Prostate gland (tissue), 2 donors: ENCODE data around the gene CTF1. TPM values are rescaled to one million over a fixed set of nuclear protein-coding genes. Genes with fewer than 3 reads are reported as not detected.

Source experiments
- DNase-seq: peaks from one replicate; pipeline ENCODE4 v3.0.0-alpha.2; 2019; ENCODE audit warnings: low spot score
- H3K27ac ChIP-seq, 2 donors: fragments of 200-600 bp; sonication (generic); 2 replicates each; pipeline ENCODE4 v1.5.1; 2017 to 2019
- H3K27me3 ChIP-seq: fragments of 200-600 bp; sonication (generic); replicated peaks from 2 replicates; pipeline ENCODE4 v1.5.1; 2019; ENCODE audit not compliant: insufficient read depth
- H3K36me3 ChIP-seq, 2 donors: fragments of 200-600 bp; sonication (generic); 1 replicate in 1 of 2; 2 replicates in 1 of 2; pipeline versions ENCODE4 v1.5.1 to v1.8.1; 2017 to 2019
- H3K4me1 ChIP-seq: fragments of 200-600 bp; sonication (generic); replicated peaks from 2 replicates; pipeline ENCODE4 v1.5.1; 2019
- H3K4me3 ChIP-seq, 2 donors: fragments of 200-600 bp; sonication (generic); 2 replicates each; pipeline ENCODE4 v1.5.1; 2017 to 2019
- H3K9me3 ChIP-seq: fragments of 200-600 bp; sonication (generic); 2 replicates; pipeline ENCODE4 v1.5.1; 2017
- POLR2A ChIP-seq: fragments of 450-650 bp; IDR thresholded peaks from one replicate; pipeline ENCODE4 v1.6.1; 2016; ENCODE audit warnings: antibody characterized with exemption, mild to moderate bottlenecking
- POLR2AphosphoS5 ChIP-seq: sonication (generic); formaldehyde crosslinking; IDR thresholded peaks from one replicate; pipeline ENCODE4 v1.6.1; 2017; ENCODE audit warnings: antibody characterized with exemption
- WGBS: methylation state at CpG from one replicate; pipeline ENCODE4 v1.1.5; 2018; 5-methylcytosine and 5-hydroxymethylcytosine counted together
- intact Hi-C: fragments of 100-400 bp; cut with DNase I; formaldehyde crosslinking; loops from one replicate; pipeline ENCODE4 v1.14.2; 2022
- total RNA-seq, 2 donors: library from RNA; depleted of rRNA; stranded (reverse); fragments of >200 nt; gene quantifications; one replicate each; pipeline ENCODE4 v1.1.0, GENCODE V29; 2016
- TF ChIP-seq, protein P1 (sequence below), 4 experiments: fragments of 200-600 bp in 2 of 4; fragments of 450-650 bp in 2 of 4; sonication (generic) in 2 of 4; IDR thresholded peaks; 1 replicate in 3 of 4; 2 replicates in 1 of 4; pipeline ENCODE4 v1.5.1; 2016 to 2019; ENCODE audit warnings: antibody characterized with exemption in 4 of 4, mild to moderate bottlenecking in 2 of 4, moderate library complexity in 2 of 4

Gene CTF1
- total RNA-seq, 2 donors from 2014 or later = 9.8 to 13.9 TPM

DNA sequence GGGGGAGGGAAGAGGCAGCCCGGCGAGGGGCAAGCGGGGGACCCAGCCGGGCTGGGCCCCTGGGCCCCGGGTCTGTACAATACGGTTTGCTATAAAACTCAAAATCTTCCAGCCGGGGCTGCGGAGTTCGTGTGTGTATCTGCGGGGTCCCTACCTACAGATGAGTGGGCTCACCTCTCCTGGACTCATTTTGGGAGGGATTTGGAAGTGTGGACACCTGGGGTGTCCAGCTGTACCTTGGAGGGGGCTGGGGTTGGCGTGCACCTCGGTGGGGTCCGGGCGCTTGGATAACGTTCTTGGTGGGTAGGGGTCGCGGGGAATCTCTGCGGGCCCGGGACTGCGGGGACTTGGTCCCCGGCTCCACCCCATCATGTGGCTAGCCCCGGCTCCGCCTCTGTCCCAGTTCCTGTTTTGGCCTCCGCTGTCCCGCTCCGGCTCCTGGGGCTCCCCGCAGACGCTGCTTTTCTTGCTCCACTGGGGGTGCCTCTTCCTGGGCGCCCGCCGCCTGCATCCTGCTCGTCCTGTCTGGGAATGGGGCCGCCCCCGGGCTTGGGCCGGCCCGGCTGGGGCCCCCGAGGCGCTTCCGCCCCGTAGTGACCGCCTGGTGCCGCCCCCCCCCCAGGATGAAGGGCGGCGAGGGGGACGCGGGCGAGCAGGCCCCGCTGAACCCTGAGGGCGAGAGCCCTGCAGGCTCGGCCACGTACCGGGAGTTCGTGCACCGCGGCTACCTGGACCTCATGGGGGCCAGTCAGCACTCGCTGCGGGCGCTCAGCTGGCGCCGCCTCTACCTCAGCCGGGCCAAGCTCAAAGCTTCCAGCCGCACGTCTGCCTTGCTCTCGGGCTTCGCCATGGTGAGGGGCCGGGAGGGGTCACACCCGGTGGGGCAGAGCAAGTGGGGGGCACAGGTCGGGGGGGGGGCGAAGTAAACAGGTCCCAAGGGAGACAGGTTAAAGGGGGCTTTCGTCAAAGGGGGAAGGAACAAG is 52.5 kb downstream of the CTF1 start, which contains the start of gene ORAI3:
ORAI3 (plus strand) TSS at position 402 of the 983 bp plus-strand sequence; CDS start at position 624, 222 bp downstream.
- H3K4me3 ChIP-seq = peak within 1 kb of the TSS; percentile 93 to 98
- intact Hi-C loops = no loop called here
- H3K9me3 ChIP-seq = no peaks in the 10 kb centered on the region
- peaks cover 16% of the 10 kb centered on the region for H3K4me1 ChIP-seq
- WGBS = under 1% methylated on average over 46 of the region's 70 CpGs
- H3K27me3 ChIP-seq = no peaks in the 10 kb centered on the region
- peak; percentile 81 for TF ChIP-seq POLR2AphosphoS5
- peak; percentile 84 for TF ChIP-seq POLR2A
- TF ChIP-seq, protein P1, sequence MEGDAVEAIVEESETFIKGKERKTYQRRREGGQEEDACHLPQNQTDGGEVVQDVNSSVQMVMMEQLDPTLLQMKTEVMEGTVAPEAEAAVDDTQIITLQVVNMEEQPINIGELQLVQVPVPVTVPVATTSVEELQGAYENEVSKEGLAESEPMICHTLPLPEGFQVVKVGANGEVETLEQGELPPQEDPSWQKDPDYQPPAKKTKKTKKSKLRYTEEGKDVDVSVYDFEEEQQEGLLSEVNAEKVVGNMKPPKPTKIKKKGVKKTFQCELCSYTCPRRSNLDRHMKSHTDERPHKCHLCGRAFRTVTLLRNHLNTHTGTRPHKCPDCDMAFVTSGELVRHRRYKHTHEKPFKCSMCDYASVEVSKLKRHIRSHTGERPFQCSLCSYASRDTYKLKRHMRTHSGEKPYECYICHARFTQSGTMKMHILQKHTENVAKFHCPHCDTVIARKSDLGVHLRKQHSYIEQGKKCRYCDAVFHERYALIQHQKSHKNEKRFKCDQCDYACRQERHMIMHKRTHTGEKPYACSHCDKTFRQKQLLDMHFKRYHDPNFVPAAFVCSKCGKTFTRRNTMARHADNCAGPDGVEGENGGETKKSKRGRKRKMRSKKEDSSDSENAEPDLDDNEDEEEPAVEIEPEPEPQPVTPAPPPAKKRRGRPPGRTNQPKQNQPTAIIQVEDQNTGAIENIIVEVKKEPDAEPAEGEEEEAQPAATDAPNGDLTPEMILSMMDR (IDR thresholded peaks at IDR 0.05) = peak in 1 of 4 experiments; percentile 10
- H3K36me3 ChIP-seq = no peaks in the 10 kb centered on the region
- peak; percentile 81 for DNase-seq
- H3K27ac ChIP-seq = peak within 1 kb of the TSS; percentile 95

DNA sequence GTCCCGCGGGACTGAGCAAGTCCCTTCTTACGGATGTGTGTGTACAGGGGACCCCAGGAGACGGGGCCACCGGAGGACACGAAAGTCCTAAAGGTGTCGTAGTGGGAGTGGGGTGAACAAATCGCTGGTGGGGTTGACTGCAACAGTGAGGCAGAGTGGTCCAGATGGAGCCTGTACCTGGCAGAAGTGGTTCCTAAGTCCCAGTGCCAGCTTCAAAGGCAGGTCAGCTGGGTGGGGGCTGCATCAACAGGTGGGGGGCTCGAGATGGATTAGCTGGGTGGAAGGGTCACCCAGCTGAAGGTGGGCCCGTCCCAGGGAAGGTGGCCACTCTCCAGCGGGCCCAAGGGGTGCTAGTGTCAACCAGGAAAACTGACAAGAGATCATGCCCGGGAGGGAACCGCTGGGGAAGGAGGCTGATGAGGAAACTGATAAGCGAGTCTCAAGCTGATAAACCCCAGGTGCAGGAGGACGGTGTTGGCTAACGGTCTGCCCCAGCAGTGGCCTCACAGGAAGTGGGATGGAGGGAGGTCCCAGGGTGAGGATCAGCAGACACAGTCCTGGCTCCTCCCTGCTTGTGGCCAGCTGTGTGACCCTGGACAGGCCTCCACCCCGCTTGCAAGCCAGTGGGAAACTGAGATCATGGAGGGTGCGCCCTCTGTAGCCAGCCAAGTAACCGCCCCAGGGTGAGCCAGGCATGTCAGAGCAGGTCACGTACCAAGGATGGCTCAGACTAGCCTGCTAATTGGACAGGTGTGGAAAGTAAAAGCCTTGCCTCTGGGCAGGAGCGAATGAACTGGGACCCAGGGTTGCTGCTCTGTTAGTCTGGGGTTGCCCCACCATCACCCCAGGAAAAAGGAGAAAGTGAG is 53.5 kb downstream of the CTF1 start:
- intact Hi-C loops = loop anchor here (10.0 kb wide), 1 partner anchor 765 kb away; a partner anchor contains a TSS
- H3K27ac ChIP-seq = peak overlapping the region; percentile 95
- no peaks in the 10 kb centered on the region for H3K36me3 ChIP-seq
- peak; percentile 77 for DNase-seq
- peaks cover 16% of the 10 kb centered on the region for H3K4me1 ChIP-seq
- H3K27me3 ChIP-seq = no peaks in the 10 kb centered on the region
- peak overlapping the region; percentile 93 to 98 for H3K4me3 ChIP-seq
- TF ChIP-seq, protein P1 (IDR thresholded peaks at IDR 0.05) = peak in 1 of 4 experiments; percentile 5
- TF ChIP-seq POLR2AphosphoS5 (peak; percentile 77), POLR2A (peak; percentile 95)
- H3K9me3 ChIP-seq = no peaks in the 10 kb centered on the region
- whole genome bisulfite sequencing = 2% methylated on average over 21 of the region's 21 CpGs

- H3K27me3 ChIP-seq = no peaks in the 10 kb centered on the region
- no peaks in the 10 kb centered on the region for H3K36me3 ChIP-seq
- TF ChIP-seq POLR2A = no peak
- TF ChIP-seq, protein P1 (IDR thresholded peaks at IDR 0.05) = no peak
- TF ChIP-seq POLR2AphosphoS5 = no peak
- H3K4me3 ChIP-seq = peak overlapping the region; percentile 93 to 98
- H3K9me3 ChIP-seq = no peaks in the 10 kb centered on the region
- peak overlapping the region; percentile 95 for H3K27ac ChIP-seq
- no peak for DNase-seq
- intact Hi-C loops = loop anchor here (10.0 kb wide), 1 partner anchor 764 kb away; a partner anchor contains a TSS
- H3K4me1 ChIP-seq = peaks cover 16% of the 10 kb centered on the region
- WGBS = 53% methylated on average over 8 of the region's 8 CpGs
These were observed 54.2 kb downstream of the CTF1 start for GRCh38 chr16:30950516-30951065.

DNA sequence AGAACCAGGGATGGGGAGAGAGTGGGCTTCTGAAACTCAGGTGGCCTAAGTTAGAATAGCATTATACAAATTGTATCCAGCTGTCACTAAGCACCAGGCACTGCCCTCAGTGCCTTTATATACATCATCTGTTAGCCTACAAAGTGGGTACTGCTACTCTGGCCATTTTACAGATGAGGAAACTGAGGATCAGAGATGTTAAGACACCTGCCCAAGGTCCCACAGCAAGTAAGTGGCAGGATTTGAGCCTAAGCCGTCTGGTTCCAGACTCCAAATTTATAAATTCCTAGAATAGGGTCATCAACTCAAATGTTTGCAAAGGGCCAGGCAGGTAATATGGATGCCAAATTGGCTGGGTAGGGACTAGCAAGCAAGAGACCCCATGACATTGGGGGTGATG is 54.8 kb downstream of the CTF1 start:
- 22% methylated on average over 1 of the region's 1 CpG for WGBS
- Histone ChIP-seq H3K36me3 (no peaks in the 10 kb centered on the region), H3K4me1 (peaks cover 16% of the 10 kb centered on the region), H3K9me3 (no peaks in the 10 kb centered on the region), H3K4me3 (no peak overlapping the region), H3K27me3 (no peaks in the 10 kb centered on the region), H3K27ac (peak overlapping the region; percentile 95)
- no peak for TF ChIP-seq POLR2A
- no peak for TF ChIP-seq POLR2AphosphoS5
- TF ChIP-seq, protein P1 (IDR thresholded peaks at IDR 0.05) = no peak
- intact Hi-C loops = loop anchor here (10.0 kb wide), 1 partner anchor 764 kb away; a partner anchor contains a TSS
- DNase-seq = no peak
